NCI-H128 (cell line): Measurements from ENCODE around the gene DPP6.

Experiments
- DNase-seq: peaks from one replicate; lab custom pipeline; 2025; ENCODE audit not compliant: unreplicated experiment; lab: John Stamatoyannopoulos, UW

DPP6 gene

GRCh38 chr7:154394804-154395203 is 342.6 kb downstream of the DPP6 start:
- no peak for DNase-seq

GRCh38 chr7:154406312-154406711 is 354.1 kb downstream of the DPP6 start:
- DNase-seq, result no peak

- no peak for DNase-seq
These were observed 357.6 kb downstream of the DPP6 start for GRCh38 chr7:154409703-154410311.

DNA sequence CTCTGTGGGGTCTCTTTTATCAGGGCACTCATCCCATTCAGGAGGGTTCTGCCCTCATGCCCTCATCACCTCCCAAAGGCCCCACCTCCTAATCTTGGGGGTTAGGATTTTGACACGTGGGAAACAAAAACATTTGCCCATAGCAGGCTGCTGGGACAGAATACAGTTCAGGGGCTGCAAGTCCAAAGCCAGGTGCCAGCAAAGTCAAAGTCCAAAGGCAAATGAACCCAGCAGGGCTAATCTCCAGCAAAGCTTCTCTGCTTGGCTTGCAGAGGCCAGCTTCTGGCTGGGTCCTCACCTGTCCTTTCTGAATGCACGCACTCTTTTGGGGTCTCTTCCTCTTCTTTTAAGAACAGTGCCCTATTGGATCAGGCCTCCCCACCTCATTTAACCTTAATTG is 359.9 kb downstream of the DPP6 start:
- no peak for DNase-seq

DNA sequence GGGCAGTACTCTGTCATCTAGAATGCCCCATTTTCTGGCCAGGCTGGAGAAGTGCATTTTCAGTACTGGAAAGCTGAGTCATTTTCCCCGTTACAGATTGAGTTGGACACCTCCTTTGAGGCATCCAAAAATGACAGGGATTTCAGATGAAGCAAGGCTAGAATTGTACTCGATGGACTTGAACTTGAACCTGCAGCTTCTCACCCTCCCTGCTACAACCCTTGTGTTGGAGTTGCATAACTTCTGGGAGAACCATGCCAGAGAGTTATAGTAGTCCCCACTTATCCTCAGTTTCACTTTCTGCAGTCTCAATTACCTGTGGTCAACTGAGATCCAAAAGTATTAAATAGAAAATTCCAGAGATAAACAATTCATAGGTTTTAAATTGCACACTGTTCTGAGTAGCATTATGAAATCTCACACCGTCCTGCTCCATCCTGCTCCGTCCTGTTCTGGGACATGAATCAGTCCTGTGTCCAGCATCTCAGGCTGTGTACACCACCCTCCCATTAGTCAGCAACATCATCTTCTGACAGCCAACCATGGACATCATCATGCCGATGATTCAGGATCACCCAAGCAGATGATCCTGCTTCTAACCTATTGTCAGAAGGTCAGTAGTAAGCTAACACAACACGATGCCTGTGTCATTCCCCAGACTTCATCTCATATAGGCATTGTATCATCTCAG is 363.7 kb downstream of the DPP6 start:
- no peak for DNase-seq

GRCh38 chr7:154416714-154417113 is 364.5 kb downstream of the DPP6 start:
- no peak for DNase-seq

DNA sequence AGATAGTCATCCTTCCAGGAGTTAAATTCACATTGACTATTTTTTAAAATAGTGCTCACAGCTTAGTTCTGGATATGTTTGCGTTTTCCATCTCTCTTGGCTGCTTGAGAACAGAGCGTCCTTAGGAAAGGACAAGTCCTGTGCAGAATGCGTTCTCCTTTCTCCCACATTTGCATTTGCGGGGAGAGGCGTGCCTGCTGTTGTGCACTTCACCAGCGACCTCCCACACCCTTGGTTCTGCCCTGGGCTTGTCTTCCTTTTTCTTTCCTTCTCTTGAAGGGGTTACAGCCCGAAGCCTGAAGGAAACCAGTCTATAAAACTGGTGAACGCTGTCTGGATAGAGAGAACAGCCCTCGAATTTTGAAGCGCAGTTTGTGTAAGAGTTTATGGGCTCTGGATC is 367.1 kb downstream of the DPP6 start:
- DNase-seq, result no peak

- no peak for DNase-seq
These were observed 371.0 kb downstream of the DPP6 start for GRCh38 chr7:154423231-154423630.

DNA sequence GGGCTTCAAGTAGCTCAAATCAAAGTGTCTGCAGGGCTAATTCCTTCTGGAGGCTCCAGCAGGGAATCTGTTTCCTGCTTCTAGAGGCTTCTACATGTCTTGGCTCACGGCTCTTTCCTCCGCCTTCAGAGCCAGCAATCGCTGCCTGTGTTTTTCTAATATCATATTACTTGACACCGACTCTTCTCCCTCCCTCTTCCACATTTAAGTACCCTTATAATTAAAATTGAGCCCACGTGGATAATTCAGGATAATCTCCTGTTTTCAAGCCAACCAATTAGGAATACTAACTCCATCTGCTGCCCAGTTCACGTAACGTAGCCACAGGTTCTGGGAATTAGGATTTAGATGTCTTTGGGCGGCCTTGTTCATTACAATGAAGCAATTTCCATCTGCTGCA is 372.2 kb downstream of the DPP6 start:
- no peak for DNase-seq

- no peak for DNase-seq
These were observed 373.1 kb downstream of the DPP6 start for GRCh38 chr7:154425271-154425670.

DNA sequence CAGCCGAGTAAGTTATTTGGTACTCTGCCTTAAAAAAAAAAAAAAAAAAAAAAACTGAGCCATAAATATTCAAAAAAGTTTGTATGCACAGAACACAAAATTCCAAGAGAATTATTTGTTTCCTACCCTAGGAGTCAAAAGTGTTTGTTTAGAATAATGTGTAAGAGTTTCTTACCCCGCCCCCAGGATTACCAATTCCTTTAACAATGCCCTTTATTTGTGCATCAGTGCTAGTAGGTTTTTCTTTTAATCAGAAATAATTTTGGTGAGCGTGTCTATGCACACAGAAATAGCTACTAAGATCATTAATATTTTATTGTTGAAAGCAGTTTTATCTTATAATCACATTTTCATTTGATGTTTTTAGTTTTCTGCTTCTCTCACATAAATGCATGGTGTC is 374.6 kb downstream of the DPP6 start:
- DNase-seq, result no peak

DNA sequence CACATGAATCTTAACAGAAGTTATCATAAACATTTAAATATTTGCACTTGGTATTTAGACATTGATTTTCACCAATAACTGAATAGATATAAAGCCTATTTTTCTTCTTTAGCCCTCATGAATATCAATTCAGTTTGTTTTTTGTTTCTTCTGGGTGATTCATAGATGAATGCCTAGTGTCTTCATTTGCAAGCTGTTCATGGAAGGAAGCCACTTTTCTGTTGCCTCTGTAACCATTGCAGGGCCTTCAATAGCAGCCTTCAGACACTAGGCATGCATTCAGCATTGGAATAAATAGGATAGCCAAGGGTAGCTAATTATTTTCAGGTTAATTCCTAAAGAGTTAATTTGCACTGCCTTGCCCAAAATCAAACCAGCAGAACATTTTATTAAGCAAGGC is 375.3 kb downstream of the DPP6 start:
- DNase-seq, result no peak

GRCh38 chr7:154429666-154430404 is 377.6 kb downstream of the DPP6 start:
- DNase-seq, result no peak

GRCh38 chr7:154430640-154431039 is 378.4 kb downstream of the DPP6 start:
- DNase-seq, result no peak

DNA sequence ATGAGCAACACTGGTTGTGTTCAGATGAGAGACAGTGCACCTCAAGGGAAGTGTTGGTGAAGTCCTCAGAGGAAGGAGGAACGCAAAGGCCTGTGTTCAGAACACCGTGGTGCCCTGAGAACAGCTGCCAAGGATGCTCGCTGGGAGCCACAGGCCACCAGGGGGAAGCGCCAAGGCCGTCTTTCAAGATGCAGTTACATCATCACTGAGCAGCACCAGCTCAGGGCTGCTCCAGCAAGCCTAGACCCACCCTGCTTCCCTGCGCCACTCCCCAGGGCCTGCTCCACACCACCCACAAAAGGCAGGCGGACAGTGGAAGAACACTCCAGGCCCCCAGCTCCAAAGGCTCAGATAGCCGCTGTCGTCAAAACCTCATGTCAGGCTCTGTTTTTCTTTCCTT is 378.8 kb downstream of the DPP6 start:
- DNase-seq, result no peak

DNA sequence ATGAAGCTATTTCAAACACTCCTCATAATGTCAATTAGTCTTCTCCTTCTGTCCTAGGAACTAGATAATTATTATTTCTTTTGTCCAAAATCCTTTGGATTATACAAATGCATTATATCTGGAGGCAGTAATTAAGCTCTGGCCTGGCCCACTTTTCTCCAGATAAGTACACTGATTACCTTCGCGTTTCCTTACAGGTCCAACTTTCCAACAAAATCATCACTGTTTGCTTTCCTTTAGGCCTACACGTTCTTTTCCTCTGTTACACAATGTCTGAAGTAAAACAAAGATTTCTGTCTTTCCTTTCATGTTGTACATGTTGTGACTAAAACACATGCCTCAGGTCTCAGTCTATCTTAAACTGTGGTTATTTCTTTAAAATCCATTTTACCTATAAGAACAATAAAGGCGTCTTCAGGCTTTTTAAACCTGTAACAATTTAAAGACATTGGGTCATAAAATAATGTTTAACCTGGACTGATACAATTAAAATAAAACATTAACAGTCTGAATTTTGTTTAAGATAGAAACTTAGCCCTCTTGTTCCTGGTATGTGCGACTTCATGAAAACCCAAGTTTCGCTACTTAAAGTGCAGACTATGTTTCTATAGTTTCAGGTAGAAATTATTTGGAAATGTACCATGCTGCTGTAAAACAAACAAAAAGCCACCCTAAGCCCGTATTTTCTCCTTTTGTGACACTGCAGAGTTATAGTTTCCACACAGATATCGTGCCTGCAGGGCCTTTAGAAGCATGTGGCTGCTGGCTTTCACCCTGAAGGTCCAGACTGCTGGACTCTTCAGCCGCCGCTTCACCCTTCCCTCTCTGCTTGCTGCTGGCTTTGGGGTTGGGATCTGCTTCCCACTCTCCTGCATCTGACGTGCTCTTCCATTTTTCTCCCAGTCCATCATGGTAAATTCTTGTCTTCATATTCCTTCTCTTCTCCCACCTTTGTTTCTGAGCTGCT is 381.7 kb downstream of the DPP6 start:
- DNase-seq, result no peak

GRCh38 chr7:154436560-154436959 is 384.4 kb downstream of the DPP6 start:
- no peak for DNase-seq

- DNase-seq, result no peak
These were observed 385.0 kb downstream of the DPP6 start for GRCh38 chr7:154437234-154437633.

DNA sequence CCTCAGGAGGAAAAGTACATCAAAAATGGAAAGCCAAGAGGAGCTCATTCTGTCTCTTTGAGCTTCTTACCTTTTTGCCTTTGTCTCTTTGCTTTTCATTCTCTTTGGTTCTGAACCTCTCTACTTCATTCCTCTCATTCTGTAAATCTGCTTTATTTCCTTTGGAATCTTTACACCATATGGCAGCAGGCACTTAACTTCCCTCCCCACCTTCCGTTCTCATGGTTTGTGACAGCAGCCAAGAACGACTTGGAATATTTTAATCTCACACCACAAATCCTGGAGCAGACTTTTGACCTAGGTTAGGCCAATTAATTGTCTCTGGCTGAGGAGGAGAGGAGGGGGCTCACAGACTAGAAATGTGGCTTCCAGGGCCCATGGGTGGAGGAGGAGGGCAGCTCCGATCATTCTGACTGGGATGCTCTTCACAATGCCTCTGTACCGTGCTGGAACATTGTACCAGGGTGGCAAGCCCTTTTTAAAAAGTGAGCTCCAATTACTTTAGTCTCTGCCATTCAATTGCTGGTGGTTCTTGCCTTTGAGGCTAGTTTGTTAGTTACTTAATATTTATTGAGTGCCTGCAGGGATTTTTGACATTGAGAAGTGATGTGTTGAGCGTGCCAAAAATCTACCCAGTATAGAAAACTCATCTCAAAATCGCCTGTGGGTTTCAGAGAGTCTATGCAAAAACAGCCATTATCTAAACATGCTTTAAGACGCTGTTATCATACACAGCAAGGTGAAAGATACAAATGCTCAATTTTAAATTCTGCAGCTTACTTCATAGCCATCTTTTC is 386.6 kb downstream of the DPP6 start:
- no peak for DNase-seq

GRCh38 chr7:154440058-154440457 is 387.9 kb downstream of the DPP6 start:
- no peak for DNase-seq
